Liver (tissue), 3 donors: ENCODE results near the gene PIP4K2A.

Source experiments
- FOXA1 ChIP-seq: IDR thresholded peaks from 2 replicates; pipeline ENCODE4 v1.6.1; 2016; ENCODE audit warnings: antibody characterized with exemption
- GABPA ChIP-seq, 2 donors: IDR thresholded peaks in 1 of 2; conservative IDR thresholded peaks in 1 of 2; 2 replicates each; pipeline ENCODE4 v1.6.1; 2016; ENCODE audit warnings: antibody characterized with exemption in 2 of 2, mild to moderate bottlenecking in 1 of 2, moderate library complexity in 1 of 2
- RAD21 ChIP-seq, 2 donors: IDR thresholded peaks; 2 replicates each; pipeline ENCODE4 v1.6.1; 2016; ENCODE audit warnings: antibody characterized with exemption in 2 of 2, mild to moderate bottlenecking in 2 of 2
- YY1 ChIP-seq: IDR thresholded peaks from 2 replicates; pipeline ENCODE4 v1.6.1; 2016; ENCODE audit warnings: antibody characterized with exemption, mild to moderate bottlenecking
- ZBTB33 ChIP-seq: IDR thresholded peaks from 2 replicates; pipeline ENCODE4 v1.6.1; 2016; ENCODE audit warnings: antibody characterized with exemption
- TF ChIP-seq, protein P1 (sequence below): IDR thresholded peaks from 2 replicates; pipeline ENCODE4 v1.6.1; 2016; ENCODE audit warnings: antibody characterized with exemption, mild to moderate bottlenecking
- TF ChIP-seq, protein P2 (sequence below): fragments of 150-350 bp; IDR thresholded peaks from 2 replicates; pipeline ENCODE4 v1.5.1; 2017; ENCODE audit warnings: improper control_type of control experiment, low read depth, low read length; ENCODE audit not compliant: missing input control
- TF ChIP-seq, protein P3 (sequence below): IDR thresholded peaks from 2 replicates; pipeline ENCODE4 v1.6.1; 2016; ENCODE audit warnings: antibody characterized with exemption
- donor health status: healthy.
- donor health status: healthy.

GRCh38 chr10:22656036-22656435, 58.3 kb downstream of the PIP4K2A start:
- no peak for TF ChIP-seq ZBTB33
- TF ChIP-seq, protein P1, sequence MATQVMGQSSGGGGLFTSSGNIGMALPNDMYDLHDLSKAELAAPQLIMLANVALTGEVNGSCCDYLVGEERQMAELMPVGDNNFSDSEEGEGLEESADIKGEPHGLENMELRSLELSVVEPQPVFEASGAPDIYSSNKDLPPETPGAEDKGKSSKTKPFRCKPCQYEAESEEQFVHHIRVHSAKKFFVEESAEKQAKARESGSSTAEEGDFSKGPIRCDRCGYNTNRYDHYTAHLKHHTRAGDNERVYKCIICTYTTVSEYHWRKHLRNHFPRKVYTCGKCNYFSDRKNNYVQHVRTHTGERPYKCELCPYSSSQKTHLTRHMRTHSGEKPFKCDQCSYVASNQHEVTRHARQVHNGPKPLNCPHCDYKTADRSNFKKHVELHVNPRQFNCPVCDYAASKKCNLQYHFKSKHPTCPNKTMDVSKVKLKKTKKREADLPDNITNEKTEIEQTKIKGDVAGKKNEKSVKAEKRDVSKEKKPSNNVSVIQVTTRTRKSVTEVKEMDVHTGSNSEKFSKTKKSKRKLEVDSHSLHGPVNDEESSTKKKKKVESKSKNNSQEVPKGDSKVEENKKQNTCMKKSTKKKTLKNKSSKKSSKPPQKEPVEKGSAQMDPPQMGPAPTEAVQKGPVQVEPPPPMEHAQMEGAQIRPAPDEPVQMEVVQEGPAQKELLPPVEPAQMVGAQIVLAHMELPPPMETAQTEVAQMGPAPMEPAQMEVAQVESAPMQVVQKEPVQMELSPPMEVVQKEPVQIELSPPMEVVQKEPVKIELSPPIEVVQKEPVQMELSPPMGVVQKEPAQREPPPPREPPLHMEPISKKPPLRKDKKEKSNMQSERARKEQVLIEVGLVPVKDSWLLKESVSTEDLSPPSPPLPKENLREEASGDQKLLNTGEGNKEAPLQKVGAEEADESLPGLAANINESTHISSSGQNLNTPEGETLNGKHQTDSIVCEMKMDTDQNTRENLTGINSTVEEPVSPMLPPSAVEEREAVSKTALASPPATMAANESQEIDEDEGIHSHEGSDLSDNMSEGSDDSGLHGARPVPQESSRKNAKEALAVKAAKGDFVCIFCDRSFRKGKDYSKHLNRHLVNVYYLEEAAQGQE = no peak
- TF ChIP-seq RAD21 (IDR thresholded peaks at IDR 0.05) = no peak
- no peak for TF ChIP-seq GABPA (IDR thresholded peaks at IDR 0.05 in 1 of 2, conservative IDR thresholded peaks at IDR 0.05 in 1 of 2)
- TF ChIP-seq, protein P2, sequence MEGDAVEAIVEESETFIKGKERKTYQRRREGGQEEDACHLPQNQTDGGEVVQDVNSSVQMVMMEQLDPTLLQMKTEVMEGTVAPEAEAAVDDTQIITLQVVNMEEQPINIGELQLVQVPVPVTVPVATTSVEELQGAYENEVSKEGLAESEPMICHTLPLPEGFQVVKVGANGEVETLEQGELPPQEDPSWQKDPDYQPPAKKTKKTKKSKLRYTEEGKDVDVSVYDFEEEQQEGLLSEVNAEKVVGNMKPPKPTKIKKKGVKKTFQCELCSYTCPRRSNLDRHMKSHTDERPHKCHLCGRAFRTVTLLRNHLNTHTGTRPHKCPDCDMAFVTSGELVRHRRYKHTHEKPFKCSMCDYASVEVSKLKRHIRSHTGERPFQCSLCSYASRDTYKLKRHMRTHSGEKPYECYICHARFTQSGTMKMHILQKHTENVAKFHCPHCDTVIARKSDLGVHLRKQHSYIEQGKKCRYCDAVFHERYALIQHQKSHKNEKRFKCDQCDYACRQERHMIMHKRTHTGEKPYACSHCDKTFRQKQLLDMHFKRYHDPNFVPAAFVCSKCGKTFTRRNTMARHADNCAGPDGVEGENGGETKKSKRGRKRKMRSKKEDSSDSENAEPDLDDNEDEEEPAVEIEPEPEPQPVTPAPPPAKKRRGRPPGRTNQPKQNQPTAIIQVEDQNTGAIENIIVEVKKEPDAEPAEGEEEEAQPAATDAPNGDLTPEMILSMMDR = no peak
- TF ChIP-seq, protein P3, sequence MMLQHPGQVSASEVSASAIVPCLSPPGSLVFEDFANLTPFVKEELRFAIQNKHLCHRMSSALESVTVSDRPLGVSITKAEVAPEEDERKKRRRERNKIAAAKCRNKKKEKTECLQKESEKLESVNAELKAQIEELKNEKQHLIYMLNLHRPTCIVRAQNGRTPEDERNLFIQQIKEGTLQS = no peak
- no peak for TF ChIP-seq YY1
- no peak for TF ChIP-seq FOXA1
